ENCODE measurements around the gene FCRL1. TPM values are rescaled to one million over a fixed set of nuclear protein-coding genes. Genes with fewer than 3 reads are reported as not detected.

FCRL1 gene, protein sequence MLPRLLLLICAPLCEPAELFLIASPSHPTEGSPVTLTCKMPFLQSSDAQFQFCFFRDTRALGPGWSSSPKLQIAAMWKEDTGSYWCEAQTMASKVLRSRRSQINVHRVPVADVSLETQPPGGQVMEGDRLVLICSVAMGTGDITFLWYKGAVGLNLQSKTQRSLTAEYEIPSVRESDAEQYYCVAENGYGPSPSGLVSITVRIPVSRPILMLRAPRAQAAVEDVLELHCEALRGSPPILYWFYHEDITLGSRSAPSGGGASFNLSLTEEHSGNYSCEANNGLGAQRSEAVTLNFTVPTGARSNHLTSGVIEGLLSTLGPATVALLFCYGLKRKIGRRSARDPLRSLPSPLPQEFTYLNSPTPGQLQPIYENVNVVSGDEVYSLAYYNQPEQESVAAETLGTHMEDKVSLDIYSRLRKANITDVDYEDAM
- 42.5 and 62.8 TPM in 2 replicates for total RNA-seq (2014; rRNA removed; shearing (Covaris generic))
- 72.6 and 98.3 TPM in 2 replicates for total RNA-seq (2022)
- percentile 88 among the genes with signal in this experiment for Bru-seq, nascent RNA
- percentile 97 among the genes with signal in this experiment for BruChase-seq, experiment 1, labeled RNA remaining after a 6-hour chase
- percentile 97 among the genes with signal in this experiment for BruChase-seq, experiment 2, labeled RNA remaining after a 2-hour chase
- long read RNA-seq, transcript FCRL1-203 (11 exons, 2,596 nt) = major isoform, 5 of 47 reads
- long read RNA-seq, partial matches to known transcripts = 5 of 47 reads
- long read RNA-seq, other reads (novel, unspliced or antisense) = 33 of 47 reads

DNA sequence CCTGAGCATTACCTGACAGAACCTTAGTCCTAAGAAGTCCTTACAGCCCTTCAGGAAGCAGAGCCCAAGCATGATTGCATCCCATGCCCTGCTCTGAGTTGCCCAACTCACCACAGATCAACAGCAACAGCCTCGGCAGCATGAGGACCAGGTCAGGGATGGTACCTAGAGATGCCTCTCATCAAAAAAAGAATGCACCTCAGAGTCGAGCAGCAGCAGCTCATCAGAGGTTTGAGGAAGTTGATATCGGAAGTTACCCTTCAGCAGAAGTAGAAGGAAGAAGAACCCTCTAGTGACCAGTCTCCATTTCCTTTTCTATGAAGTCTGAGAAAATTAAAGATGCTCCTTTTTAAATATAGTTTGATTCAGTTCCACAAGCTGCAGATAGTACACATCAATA is at the start of gene FCRL1:
Gene FCRL1, minus strand, starts transcription at position 225 of the 400 bp plus-strand sequence. Its CDS starts 83 bp downstream, at position 142.
- Histone ChIP-seq H3K4me1 (ENCODE audit: insufficient read depth, low read length, poor library complexity, severe bottlenecking) (peaks cover 72% of the 10 kb centered on the region), H2AFZ (ENCODE audit: low read length) (peak within 1 kb of the TSS; percentile 66), H3K9me2 (ENCODE audit: insufficient read depth, low read length) (no peaks in the 10 kb centered on the region), H3K9me3 (ENCODE audit: low read length) (peaks cover 15% of the 10 kb centered on the region; the same call in 1 of the 2 replicates), H3K4me2 (ENCODE audit: low read length) (peak within 1 kb of the TSS; percentile 83), H3K27ac (ENCODE audit: low read depth, low read length, poor library complexity, severe bottlenecking) (peak within 1 kb of the TSS; percentile 85), H3K36me3 (ENCODE audit: insufficient read depth, low read length) (peaks cover 15% of the 10 kb centered on the region), H3K79me2 (ENCODE audit: insufficient read depth, low read depth, low read length) (peaks cover 40% of the 10 kb centered on the region), H3K4me3 (ENCODE audit: low read depth, low read length, poor library complexity, severe bottlenecking) (peak within 1 kb of the TSS; percentile 69), H4K20me1 (ENCODE audit: insufficient read depth, low read length) (no peaks in the 10 kb centered on the region)
- peak; percentile 82 for DNase-seq (ENCODE audit: low spot score)
- TF ChIP-seq, protein P1, sequence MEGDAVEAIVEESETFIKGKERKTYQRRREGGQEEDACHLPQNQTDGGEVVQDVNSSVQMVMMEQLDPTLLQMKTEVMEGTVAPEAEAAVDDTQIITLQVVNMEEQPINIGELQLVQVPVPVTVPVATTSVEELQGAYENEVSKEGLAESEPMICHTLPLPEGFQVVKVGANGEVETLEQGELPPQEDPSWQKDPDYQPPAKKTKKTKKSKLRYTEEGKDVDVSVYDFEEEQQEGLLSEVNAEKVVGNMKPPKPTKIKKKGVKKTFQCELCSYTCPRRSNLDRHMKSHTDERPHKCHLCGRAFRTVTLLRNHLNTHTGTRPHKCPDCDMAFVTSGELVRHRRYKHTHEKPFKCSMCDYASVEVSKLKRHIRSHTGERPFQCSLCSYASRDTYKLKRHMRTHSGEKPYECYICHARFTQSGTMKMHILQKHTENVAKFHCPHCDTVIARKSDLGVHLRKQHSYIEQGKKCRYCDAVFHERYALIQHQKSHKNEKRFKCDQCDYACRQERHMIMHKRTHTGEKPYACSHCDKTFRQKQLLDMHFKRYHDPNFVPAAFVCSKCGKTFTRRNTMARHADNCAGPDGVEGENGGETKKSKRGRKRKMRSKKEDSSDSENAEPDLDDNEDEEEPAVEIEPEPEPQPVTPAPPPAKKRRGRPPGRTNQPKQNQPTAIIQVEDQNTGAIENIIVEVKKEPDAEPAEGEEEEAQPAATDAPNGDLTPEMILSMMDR (conservative IDR thresholded peaks at IDR 0.05; ENCODE audit: low read length) = peak; percentile 36; the same call in 1 of the 2 replicates
- TF ChIP-seq EZH2phosphoT487 (IDR thresholded peaks at IDR 0.05; ENCODE audit: borderline replicate concordance, low read depth, low read length) = no peak
- no TSS peak for BruUV-seq (replicated peaks)
- POLR2A ChIA-PET = interaction anchor here (0.7 to 6.6 kb wide), 12 partner anchors 10 to 309 kb away, joined by 3 to 71 read pairs (median 4); partner anchors contain the start of genes FCRL2 and FCRL5
- CTCF ChIA-PET (ENCODE audit: unreplicated experiment) = interaction anchor here (0.7 to 1.4 kb wide), 3 partner anchors 10 to 15 kb away, joined by 3 read pairs; no protein-coding TSS in a partner anchor
- intact Hi-C loops (cut with micrococcal nuclease; ENCODE audit: unreplicated experiment) = loop anchor here (1.0 to 2.0 kb wide), 2 partner anchors 14 to 29 kb away; no protein-coding TSS in a partner anchor

DNA sequence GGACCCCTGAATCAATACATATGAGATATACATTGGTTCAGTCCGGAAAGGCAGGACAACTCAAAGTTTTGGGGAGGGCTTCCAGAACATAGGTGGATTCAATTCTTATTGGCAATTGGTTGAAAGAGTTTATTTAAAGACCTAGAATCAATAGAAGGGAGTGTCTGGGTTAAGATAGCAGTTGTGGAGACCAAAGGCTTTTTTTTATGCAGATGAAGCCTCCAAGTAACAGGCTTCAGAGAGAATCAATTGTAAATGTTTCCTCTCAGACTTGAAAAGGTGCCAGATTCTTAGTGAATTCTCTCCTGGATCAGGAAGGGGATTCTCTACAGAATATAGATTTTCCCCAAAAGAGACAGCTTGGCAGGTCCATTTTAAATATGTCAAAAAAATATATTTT is 48.7 kb upstream of the FCRL1 start:
- CTCF ChIA-PET (ENCODE audit: unreplicated experiment) = no interaction called here
- intact Hi-C loops (cut with micrococcal nuclease; ENCODE audit: unreplicated experiment) = no loop called here
- no peak for DNase-seq (ENCODE audit: low spot score)
- TF ChIP-seq, protein P1 (conservative IDR thresholded peaks at IDR 0.05; ENCODE audit: low read length) = no peak
- no peak for TF ChIP-seq EZH2phosphoT487 (IDR thresholded peaks at IDR 0.05; ENCODE audit: borderline replicate concordance, low read depth, low read length)
- POLR2A ChIA-PET = interaction anchor here (0.6 kb wide), 1 partner anchor 141 kb away, joined by 3 read pairs; no protein-coding TSS in a partner anchor
- Histone ChIP-seq H4K20me1 (ENCODE audit: insufficient read depth, low read length) (no peaks in the 10 kb centered on the region), H3K4me3 (ENCODE audit: low read depth, low read length, poor library complexity, severe bottlenecking) (no peak overlapping the region), H3K36me3 (ENCODE audit: insufficient read depth, low read length) (no peaks in the 10 kb centered on the region), H3K27ac (ENCODE audit: low read depth, low read length, poor library complexity, severe bottlenecking) (no peak overlapping the region), H3K79me2 (ENCODE audit: insufficient read depth, low read depth, low read length) (no peaks in the 10 kb centered on the region), H3K9me3 (ENCODE audit: low read length) (no peaks in the 10 kb centered on the region), H3K4me2 (ENCODE audit: low read length) (no peak overlapping the region), H3K4me1 (ENCODE audit: insufficient read depth, low read length, poor library complexity, severe bottlenecking) (peaks cover 6% of the 10 kb centered on the region), H2AFZ (ENCODE audit: low read length) (no peak overlapping the region), H3K9me2 (ENCODE audit: insufficient read depth, low read length) (no peaks in the 10 kb centered on the region)
- no TSS peak for BruUV-seq (replicated peaks)

Data from OCI-LY7 (cell line).